Ecto neural progenitor cell (in vitro differentiated cells): ENCODE results near the gene AP3B2.
"Not testable (repeated sequence)": the region's sequence is repeated elsewhere in the genome, so short reads cannot be mapped to it uniquely, and the experiment has no call there.

Source experiments
- DNase-seq: peaks from one replicate; pipeline ENCODE4 v3.0.0-alpha.2; 2018; ENCODE audit warnings: low spot score

AP3B2 gene, protein sequence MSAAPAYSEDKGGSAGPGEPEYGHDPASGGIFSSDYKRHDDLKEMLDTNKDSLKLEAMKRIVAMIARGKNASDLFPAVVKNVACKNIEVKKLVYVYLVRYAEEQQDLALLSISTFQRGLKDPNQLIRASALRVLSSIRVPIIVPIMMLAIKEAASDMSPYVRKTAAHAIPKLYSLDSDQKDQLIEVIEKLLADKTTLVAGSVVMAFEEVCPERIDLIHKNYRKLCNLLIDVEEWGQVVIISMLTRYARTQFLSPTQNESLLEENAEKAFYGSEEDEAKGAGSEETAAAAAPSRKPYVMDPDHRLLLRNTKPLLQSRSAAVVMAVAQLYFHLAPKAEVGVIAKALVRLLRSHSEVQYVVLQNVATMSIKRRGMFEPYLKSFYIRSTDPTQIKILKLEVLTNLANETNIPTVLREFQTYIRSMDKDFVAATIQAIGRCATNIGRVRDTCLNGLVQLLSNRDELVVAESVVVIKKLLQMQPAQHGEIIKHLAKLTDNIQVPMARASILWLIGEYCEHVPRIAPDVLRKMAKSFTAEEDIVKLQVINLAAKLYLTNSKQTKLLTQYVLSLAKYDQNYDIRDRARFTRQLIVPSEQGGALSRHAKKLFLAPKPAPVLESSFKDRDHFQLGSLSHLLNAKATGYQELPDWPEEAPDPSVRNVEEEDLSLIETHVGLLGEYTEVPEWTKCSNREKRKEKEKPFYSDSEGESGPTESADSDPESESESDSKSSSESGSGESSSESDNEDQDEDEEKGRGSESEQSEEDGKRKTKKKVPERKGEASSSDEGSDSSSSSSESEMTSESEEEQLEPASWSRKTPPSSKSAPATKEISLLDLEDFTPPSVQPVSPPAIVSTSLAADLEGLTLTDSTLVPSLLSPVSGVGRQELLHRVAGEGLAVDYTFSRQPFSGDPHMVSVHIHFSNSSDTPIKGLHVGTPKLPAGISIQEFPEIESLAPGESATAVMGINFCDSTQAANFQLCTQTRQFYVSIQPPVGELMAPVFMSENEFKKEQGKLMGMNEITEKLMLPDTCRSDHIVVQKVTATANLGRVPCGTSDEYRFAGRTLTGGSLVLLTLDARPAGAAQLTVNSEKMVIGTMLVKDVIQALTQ

DNA sequence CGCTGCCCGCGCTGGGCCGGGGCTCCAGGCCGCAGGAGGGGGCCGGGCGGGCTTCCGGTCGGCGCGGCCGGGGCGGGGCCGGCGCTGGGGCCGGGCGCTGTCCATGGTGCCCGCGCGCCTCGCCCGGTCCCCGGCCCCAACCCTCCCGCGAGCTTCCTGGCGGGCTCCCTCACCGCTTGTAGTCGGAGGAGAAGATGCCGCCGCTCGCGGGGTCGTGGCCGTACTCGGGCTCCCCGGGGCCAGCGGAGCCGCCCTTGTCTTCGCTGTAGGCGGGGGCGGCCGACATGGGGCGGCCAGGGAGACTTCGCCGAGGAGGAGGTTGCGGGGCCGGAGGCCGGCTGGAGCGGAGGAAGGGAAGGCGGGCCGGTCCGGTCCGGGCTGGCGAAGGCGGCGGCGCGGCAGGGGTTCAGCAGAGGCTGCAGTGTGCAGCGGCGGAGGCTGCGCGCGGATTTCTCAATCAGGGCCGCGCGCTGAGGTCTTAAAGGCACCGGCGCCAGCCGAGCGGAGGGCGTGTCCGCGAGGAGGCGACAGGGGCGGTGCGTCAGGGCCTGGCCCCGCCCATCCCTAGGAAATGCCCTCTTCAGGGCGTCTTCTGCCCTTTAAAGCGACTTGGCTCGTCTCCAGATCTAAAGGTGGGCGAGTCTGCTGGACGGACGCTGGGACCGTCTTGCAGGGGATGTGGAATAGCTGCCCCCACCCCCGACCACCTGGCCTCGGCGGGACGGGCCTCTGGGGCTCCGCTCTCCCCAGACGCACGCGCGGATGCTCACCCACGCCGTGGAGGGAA, at the start of gene AP3B2:
TSS of gene AP3B2 (minus strand) at position 455 of the 787 bp plus-strand sequence. CDS start at position 286, 169 bp downstream.
- DNase-seq, result peak; percentile 84

DNA sequence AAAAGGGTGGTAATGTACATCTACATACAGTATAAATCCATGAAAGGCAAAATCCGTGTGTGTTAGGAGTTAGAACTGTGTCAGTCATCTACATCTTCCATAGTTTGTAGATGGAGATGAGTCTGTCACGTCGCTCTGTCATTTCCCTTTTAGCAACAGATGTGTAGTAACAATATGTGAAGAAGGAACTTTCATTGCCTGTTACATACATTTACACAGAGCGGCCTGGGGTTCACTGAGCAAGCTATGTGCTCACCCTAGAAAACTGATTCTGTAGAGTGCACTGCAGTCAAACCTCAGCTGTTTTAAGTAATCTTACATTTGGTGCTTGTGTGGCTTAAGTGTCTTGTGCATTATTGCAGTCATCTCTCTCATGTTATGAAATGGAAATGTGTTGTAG, 41.6 kb upstream of the AP3B2 start:
- no peak for DNase-seq

DNA sequence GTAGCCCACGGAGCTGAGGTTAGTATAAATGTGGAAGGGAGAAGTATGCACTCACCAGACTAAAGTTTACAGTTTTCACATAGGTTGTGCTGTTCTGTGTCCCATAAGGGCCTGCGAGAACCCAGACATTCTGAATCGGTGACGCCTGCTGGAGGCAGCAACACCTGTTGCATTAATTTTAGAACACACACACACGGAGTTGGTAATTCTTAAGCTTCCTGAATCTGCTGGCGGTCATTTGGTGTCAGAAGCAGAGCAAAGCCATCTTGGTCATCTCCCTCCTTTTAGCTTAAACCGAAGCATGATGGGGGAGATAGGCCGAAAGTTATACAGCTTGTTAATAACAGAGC, 41.1 kb upstream of the AP3B2 start:
- DNase-seq, result no peak

DNA sequence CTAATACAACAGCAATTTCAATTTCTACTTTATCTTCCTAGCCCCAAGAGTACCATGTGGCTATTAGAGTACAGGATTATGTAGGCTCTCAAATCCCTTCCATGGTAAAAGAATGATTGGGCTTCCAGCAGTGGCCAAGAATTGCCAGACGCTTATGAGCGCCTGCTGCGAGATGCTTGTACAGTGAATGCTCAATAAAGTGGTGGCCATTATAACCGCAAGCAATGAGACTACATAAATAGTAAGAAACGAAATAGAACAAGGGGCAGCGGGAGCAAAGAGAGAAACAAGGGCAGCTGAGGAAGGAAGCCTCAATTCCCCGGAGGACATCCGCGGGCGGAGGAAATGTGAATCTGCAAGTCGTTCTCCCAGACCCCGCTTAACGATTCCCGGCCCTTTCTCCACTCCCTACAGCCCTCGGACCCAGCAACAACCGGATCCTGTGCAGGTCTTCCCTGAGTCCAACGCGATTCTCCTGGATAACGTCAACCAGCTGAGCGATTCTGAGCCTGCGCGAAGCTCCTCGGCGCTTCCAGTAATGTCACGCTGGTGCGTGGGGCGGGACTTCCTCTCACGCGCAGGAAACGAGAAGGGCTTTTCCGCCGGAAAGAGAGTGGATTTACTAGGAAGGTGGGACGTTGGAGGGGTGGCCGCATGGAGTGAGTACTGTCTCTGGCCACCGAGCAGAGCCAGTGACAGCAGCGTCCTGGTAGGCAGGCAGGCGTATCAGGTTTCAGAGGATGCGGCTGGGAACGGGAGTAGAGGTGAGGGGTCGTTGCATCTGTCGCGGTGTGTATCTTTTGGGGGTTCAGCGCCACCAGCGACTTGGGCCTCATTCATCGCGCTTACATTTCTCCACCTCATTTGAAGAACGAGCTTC, 40.5 kb upstream of the AP3B2 start:
- peak; percentile 92 for DNase-seq

DNA sequence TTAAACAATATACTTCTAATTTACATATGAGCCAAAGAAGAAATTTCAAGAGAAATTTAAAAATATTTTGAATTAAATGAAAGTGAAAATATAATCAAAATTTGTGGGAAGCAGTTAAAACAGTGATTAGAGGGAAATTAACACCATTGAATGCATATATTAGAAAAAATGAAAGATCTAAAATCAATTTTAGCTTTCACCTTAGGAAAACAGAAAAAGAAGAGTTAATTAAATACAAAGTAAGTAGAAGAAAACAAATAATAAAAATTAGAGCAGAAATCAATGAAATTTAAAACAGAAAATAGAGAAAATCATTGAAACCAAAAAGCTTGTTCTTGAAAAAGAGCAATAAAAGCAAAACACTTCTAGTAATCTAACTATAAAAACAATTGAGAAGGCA, 38.6 kb upstream of the AP3B2 start:
- DNase-seq, result no peak

DNA sequence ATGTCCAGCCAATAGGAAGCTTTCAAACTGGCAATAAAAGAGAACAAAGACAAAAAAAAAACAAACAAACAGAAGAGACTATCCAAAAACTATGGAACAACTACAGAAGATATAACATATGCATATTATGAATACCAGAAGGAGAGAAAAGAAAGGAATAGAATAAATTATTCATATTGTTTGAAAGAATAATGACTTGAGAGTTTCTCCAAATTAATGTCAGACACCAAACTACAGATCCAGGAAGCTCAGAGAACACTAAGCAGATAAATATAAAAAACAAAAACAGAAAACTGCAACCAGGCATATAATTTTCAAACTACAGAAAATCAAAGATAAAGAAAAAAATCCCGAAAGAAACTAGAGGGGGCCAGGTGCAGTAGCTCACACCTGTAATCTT, 34.1 kb upstream of the AP3B2 start:
- no peak for DNase-seq

DNA sequence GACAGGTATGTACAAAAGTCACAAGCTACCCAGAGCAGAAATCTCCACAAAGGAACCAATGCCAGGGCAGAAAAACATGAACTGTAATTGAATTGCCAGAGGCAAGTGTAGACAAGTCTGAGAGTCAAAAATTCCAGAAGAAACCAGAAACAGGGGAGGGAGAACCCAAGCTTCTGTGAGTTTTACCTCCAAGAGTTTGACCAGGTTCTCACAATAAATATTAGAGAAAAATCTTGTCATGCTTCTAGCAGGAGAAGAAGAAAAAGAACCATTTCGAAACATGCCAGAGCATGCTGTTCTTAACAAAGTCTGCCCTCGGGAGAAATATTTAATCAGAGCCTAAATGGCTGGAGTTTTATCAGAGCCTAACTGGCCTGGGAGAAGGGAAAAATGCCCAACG, 32.5 kb upstream of the AP3B2 start:
- DNase-seq, result no peak

DNA sequence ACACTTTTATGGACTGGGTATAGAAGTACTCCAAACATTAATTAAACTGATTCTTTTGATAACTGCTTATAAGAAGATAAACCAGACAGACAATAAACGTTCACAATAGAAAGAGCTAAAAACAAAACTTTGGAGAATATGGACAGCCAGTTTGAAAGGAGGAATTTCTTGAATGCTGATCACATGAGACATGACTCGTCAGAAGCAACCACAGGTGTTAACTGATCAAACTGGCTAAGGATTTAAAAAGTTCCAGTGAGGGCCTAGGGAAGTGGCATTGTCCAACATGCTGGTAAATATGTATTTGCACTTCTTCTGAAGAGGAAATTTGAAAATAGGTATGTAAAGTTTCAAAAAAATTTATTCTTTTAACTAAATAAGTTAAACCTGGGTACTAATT, 29.4 kb upstream of the AP3B2 start:
- no peak for DNase-seq

DNA sequence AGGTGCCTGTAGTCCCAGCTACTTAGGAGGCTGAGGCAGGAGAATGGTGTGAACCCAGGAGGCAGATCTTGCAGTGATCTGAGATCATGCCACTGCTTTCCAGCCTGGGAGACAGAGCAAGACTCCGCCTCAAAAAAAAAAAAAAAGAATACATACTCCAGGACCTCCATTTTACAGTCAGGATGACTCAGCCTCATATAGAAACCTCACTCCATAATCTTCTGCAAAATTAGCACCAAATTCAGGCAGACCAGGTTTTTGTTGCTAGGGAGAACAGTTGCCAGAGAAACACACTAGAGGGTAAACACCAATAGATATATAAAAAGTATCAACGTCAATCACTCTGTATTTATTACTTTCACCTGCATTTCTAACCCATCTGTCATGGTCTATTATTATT, 28.3 kb upstream of the AP3B2 start:
- no peak for DNase-seq

DNA sequence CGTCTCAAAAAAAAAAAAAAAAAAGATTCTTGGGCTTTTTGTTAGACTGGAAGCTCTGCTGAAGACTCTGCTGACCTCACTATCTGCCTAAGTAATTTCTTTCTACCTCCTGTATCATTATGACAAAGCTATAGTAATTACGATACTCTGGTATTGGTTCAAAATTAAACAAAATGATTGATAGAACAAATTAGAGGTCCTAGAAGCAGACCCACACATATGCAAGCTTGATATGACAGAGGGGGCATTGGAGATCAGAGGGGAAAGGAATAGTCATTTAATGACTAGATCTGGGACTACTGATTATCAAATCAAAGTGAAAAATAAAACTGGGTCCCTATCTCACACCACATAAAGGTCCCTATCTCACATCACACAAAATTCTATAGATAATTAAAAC, 21.9 kb upstream of the AP3B2 start:
- DNase-seq, result no peak

DNA sequence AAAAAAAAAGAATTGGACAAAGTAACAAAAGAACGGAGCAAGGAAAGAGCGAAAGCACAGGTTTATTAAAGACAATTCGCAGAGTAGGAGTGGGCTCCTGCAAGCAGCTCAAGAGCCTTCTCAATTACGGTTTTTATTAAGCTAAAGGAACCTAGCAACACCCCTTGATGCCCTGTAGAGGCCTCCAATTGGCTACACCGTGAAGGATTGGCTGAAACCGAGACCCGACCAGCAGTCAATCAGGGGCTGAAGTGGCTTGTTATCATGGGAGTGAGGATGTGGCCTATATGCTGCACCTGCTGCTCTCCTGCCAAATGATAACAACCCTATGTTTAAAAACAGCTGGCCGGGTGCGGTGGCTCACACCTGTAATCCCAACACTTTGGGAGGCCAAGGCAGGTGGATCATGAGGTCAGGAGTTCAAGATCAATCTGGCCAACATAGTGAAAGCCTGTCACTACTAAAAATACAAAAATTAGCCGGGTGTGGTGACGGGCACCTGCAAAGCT, 20.4 kb upstream of the AP3B2 start:
- no peak for DNase-seq

DNA sequence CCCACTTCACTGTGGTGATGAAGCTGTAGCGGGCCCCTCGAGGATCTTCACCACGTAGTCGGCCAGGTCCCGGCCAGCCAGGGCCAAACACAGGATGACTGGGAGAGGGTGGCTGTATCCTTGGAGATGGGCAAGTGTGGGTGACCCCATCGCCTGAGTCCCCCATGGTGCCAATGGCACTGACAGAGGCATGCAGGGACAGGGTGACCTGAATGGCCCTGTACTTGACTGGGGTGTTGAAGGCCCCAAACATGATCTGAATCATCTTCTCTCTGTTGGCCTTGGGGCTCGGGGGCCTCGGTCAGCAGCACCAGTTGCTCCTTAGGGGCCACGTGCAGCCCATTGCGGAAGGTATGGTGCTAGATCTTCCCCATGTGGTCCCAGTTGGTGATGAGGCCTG, 17.1 kb upstream of the AP3B2 start:
- DNase-seq, result no peak

DNA sequence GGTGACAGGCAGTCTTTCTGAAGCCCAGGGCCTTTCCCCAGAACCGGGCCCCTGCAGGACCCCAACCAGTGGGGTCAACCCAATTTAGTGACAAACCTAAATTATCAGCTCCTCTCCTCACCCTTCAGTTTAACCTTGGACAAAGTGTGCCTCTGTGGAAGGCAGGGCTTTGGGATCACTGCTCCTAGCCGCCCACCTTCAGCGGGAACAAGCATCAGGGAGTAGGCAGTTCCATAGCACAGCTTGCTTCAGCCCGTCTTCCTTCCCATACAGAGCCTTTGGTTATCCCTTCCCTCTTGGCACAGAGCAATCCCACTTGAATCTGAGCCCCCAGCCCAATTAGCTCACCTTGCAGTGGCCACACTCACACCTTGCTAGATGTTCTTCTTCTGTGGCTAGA, 5.3 kb upstream of the AP3B2 start:
- no peak for DNase-seq

DNA sequence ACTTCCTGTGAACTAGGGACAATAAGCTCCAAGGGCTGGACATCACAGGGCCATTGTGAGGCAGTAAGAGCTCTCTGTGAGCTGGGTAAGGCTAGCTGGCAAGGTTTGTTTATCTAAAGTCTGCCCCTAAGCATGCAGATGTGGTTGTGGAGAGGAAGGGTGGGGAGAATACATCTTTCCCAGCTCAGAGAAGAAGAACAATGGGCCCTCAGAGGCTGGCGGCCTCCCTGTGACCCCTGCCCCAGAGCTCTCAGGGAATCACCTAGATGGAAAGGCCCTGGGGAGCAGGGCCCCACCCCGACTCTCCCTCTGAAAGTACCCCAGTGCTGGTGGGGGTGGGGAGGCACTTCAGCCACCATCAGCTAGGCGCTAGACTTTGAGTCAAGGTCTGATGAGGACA, 4.3 kb upstream of the AP3B2 start:
- no peak for DNase-seq

DNA sequence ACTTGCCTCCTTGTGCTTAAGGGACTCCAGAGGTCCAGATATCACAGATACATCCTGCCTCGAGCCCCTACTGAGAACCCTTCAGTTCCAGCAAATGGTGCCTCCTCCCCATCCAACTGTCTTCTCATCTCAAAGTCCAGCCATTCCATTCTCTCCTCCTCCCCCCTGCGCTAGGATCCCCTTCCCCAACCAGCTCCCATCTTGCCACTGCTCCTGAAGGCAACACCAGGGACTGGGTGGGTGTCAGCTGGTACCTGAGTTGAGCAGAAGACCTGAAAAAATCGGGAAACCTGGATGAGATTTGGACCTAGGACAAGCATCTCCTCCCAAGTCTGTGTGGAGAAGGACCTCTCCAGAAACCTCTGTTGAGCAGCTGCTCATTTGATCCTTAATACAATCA, 2.4 kb upstream of the AP3B2 start:
- DNase-seq, result no peak

DNA sequence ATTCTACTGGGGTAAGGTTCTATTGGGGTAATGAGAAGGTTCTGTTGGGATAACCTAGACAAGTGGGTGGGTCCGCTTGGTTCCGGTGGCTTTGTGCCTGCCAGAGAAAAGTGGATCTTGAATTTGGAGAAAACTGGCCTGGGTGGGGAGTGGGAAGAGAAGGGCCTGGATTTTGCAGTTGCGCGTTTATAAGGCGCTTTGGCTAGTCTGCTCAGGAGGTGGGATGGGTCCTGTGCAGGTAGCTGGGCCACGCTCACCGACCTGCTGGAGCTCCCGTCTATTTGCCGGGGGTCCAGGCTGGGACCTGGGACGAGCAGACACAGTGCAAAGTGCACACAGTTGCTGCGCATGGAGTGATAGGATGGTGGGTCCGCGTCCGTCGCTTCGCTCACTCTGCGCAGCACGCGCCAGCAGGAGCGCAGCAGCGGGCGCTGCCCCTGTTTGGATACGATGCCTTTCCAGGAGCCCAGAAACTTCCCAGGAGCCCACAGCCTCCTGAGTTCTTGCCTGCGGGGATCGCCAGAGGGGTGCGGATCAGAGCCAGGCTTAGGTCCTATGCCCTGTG, 1.3 kb upstream of the AP3B2 start:
- DNase-seq, result no peak

DNA sequence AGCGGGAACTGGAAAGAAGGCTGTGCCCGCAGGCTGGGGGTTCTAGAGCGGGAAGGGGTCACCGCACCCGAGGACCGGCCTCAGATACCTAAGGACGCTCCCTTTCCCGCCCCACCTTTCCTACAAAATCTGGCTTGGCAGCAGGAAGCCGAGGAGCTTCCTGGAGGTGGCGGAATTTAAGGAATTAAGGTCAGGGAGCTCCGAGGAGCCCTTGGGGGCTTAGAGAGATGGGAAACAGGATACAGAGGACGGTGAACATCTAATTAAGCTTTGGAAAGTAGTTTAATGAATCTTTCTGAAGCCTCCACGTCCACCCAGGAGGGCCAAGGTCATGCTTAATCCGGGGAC, 507 bp upstream of the AP3B2 start:
- no peak for DNase-seq

DNA sequence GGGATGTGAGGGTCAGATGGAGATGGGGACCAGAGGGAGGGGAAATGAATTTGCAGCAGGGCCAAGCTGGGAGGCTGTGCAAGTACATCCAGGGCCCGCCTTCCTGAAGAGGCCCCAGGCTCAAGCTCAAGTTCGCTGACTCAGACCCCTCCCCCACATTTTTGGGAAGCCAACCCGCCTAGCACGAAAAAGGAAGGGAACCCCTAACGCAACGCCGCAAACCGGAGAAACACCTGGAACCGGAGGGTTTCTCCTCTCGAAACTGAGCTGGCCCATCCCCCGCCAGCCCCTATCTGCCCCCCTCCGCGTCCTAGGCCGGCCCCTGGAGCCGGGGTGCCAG, 624 bp downstream of the AP3B2 start:
- no peak for DNase-seq

DNA sequence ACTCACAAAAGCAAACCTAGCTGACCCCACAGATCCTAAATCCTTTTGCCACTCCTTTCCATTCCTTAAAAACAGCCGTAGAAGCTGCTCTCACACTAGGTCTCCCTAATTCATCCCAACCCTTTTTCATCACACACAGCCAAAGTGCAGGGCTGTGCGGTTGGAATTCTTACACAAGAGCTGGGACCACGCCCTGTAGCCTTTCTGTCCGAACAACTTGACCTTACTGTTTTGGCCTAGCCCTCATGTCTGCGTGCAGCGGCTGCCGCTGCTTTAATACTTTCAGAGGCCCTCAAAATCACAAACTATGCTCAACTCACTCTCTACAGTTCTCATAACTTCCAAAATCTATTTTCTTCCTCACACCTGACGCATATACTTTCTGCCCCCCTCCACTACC, 3.8 kb downstream of the AP3B2 start:
- DNase-seq, result not testable (repeated sequence)

DNA sequence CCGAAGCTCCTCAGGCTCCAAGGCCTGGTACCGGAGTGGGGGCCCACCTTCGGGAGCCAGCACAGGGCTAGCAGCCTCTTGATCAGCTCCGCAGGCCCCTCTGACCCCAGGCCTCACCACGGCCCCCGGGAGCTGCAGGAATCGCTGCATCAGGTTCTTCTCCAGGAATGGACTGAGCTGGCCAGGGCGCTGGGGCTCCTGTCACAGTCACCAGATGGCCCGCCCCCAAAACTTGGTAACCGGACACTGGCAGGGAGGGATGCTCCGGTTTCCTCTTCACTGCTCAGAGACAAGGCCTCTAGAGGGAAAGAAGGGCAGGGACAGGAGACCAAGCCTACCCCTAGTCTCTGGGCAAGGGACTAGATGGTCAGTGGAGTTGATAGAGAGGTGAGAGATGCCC, 9.9 kb downstream of the AP3B2 start:
- DNase-seq, result peak; percentile 80
